ENCODE measurements around the gene VASP.

VASP gene

DNA sequence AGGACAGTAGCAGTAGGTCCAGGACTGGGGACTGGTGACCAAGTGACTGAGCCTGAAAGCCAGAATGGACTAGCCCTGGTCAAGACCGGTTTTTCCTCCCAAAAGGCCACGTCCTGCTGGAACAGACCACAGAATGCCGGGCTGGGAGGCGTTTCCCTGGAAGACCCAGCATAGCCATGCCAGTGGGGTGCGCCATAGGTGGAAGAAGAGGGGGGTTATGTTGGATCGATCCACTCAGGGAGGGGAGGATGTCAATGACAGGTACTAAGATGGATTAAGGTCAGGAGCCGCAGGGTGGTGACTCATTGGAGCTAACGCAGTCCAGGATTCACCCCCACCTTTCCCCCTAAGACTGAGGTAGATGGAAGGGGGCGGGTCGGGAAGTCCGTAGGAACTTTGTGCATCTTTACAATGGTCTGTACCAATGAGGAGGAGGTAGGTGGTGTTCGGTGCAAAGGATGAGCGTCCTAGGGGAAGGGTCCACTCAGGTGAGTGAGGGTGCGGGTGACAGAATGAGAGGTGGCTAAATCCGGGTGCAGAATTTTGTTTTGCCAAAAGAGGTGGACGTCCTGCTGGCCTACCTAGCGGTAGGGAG lies 21.0 kb downstream of the VASP start:
- in situ Hi-C loops (cut with HindIII; ENCODE audit: low pct_ligation_motif_present, low pct_unique_long_range_greater_than_20kb, low sequenced_read_pairs): no loop called here

GRCh38 chr19:45528744-45529419 lies 21.6 kb downstream of the VASP start:
- DNase-seq: no peak
- in situ Hi-C loops (cut with HindIII; ENCODE audit: low pct_ligation_motif_present, low pct_unique_long_range_greater_than_20kb, low sequenced_read_pairs): no loop called here

More for the DNA sequence above, 21.0 kb downstream of the VASP start:
- peak; percentile 10 for DNase-seq

GRCh38 chr19:45529420-45529785 lies 22.1 kb downstream of the VASP start:
- in situ Hi-C loops (cut with HindIII; ENCODE audit: low pct_ligation_motif_present, low pct_unique_long_range_greater_than_20kb, low sequenced_read_pairs): no loop called here
- no peak for DNase-seq

GRCh38 chr19:45531349-45531748 lies 24.1 kb downstream of the VASP start:
- DNase-seq: no peak
- in situ Hi-C loops (cut with HindIII; ENCODE audit: low pct_ligation_motif_present, low pct_unique_long_range_greater_than_20kb, low sequenced_read_pairs): no loop called here

DNA sequence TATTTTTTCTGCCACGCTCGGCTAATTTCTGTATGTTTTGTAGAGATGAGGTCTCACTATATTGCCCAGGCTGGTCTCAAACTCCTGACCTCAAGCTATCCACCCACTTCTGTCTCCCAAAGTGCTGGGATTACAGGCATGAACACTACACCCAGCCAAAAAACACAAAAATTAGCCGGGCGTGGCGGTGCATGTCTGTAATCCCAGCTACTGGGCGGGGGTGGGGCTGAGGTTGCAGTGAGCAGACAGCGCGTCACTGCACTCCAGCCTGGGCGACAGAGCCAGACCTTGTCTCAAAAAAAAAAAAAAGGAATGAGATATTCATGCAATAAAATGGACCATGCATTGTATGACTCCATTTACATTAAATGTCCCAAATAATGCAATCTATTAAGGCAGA lies 32.2 kb downstream of the VASP start:
- in situ Hi-C loops (cut with HindIII; ENCODE audit: low pct_ligation_motif_present, low pct_unique_long_range_greater_than_20kb, low sequenced_read_pairs): no loop called here
- no peak for DNase-seq

DNA sequence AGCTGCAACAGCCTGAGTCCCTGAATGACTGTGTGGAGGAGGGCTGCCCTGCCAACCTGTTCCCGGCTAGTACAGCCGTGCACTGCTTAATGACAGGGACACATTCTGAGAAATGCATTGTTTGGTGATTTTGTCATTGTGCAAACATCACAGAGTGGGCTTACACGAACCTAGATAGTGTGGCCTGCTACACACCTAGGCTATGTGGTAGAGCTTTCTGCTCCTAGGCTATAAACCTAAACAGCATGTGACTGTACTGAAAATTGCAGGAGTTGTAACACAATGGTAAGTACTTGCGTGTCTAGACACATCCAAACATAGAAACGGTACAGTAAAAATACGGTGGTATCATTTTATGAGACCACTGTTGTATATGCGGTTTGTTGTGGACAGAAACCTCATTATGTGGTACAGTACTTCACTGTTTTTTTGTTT lies 35.0 kb downstream of the VASP start:
- in situ Hi-C loops (cut with HindIII; ENCODE audit: low pct_ligation_motif_present, low pct_unique_long_range_greater_than_20kb, low sequenced_read_pairs): no loop called here
- no peak for DNase-seq

DNA sequence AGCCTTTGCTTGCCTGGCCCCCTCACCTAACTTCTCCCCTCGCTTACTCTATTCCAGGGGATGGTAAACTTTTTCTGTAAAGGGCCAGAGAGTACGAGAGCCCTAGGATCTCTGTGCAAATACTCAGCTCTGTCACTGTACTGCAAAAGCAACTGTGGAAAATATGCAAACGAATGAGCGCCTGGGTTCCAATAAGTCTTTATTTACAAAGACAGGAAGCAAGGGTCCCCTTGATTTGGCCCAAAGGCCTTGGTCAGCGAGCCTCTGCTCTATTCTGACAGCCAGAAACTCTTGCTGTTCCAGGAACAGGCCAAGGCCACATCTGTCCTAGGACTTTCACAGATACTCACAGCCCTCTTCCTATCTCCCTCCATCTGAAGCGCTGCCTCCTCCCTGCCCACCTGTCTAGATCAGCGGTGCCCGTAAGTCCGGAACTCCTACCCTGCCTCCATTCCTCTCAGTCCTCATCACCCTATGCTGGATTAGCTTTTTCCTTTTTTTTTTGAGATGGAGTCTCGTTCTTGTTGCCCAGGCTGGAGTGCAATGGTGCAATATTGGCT lies 40.0 kb downstream of the VASP start:
- no peak for DNase-seq
- in situ Hi-C loops (cut with HindIII; ENCODE audit: low pct_ligation_motif_present, low pct_unique_long_range_greater_than_20kb, low sequenced_read_pairs): no loop called here

GRCh38 chr19:45547965-45548609 lies 40.8 kb downstream of the VASP start:
- in situ Hi-C loops (cut with HindIII; ENCODE audit: low pct_ligation_motif_present, low pct_unique_long_range_greater_than_20kb, low sequenced_read_pairs): no loop called here
- DNase-seq: peak; percentile 39

- DNase-seq: no peak
- in situ Hi-C loops (cut with HindIII; ENCODE audit: low pct_ligation_motif_present, low pct_unique_long_range_greater_than_20kb, low sequenced_read_pairs): no loop called here
Observed at GRCh38 chr19:45553464-45553863, 46.2 kb downstream of the VASP start.

DNA sequence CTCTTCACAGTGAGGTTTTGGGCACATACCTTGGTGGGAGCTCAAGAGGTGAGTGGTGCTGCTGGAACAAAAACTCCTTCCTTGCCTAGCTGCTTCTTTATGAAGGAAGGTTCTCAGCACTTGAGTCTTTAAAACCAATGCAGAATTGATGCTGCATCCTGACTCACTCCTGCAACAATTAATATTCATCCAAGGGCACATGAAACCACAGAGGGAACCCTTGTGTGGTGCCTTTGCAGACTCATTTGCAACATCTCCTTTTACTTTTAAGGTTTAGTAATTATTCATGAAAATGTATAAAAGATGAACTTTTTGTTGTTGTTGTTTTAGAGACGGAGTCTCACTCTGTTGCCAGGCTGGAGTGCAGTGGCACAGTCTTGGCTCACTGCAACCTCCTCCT lies 47.2 kb downstream of the VASP start:
- DNase-seq: no peak
- in situ Hi-C loops (cut with HindIII; ENCODE audit: low pct_ligation_motif_present, low pct_unique_long_range_greater_than_20kb, low sequenced_read_pairs): no loop called here

DNA sequence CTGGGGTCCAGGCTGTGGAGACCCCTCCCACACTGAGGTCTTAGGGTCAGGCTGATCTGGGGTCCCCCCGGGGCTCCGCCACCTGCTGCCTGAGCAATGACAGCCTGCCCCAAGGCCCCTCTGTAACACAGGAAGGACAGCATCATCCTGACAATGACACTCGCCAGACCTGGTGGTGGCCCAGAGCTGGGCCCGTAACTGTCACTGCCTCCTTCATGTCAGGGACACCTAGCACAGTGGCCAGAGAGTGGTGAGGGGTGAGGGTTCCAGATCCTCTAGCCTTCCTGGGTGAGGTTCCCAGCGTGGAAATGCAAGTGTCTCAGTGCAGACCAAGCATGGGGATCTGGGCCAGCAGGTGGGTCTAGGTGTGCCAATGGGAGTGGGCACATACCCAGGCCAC lies 49.6 kb downstream of the VASP start:
- no peak for DNase-seq
- in situ Hi-C loops (cut with HindIII; ENCODE audit: low pct_ligation_motif_present, low pct_unique_long_range_greater_than_20kb, low sequenced_read_pairs): no loop called here

- in situ Hi-C loops (cut with HindIII; ENCODE audit: low pct_ligation_motif_present, low pct_unique_long_range_greater_than_20kb, low sequenced_read_pairs): no loop called here
- DNase-seq: peak; percentile 30
Observed at GRCh38 chr19:45558399-45558878, 51.2 kb downstream of the VASP start.

DNA sequence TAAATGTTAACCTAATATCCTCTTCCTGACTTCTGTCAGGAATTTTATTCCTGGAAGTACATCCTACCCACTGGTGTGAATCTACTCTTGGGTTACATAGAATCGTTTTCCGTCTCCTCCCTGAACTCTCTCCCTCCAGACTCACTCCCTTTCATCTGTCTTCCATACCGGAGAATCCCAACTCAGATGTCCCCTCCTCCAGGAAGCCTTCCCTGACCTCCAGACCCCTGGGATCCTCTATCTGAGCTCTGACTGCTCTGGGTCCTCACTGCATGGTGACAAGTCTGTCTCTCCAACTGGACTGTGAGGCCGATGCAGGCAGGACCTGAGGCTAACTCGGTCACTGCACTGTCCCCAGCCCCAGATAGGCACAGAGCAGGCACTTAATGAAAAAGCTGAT lies 52.8 kb downstream of the VASP start:
- DNase-seq: no peak
- in situ Hi-C loops (cut with HindIII; ENCODE audit: low pct_ligation_motif_present, low pct_unique_long_range_greater_than_20kb, low sequenced_read_pairs): no loop called here

GRCh38 chr19:45560686-45561085 lies 53.4 kb downstream of the VASP start:
- no peak for DNase-seq

DNA sequence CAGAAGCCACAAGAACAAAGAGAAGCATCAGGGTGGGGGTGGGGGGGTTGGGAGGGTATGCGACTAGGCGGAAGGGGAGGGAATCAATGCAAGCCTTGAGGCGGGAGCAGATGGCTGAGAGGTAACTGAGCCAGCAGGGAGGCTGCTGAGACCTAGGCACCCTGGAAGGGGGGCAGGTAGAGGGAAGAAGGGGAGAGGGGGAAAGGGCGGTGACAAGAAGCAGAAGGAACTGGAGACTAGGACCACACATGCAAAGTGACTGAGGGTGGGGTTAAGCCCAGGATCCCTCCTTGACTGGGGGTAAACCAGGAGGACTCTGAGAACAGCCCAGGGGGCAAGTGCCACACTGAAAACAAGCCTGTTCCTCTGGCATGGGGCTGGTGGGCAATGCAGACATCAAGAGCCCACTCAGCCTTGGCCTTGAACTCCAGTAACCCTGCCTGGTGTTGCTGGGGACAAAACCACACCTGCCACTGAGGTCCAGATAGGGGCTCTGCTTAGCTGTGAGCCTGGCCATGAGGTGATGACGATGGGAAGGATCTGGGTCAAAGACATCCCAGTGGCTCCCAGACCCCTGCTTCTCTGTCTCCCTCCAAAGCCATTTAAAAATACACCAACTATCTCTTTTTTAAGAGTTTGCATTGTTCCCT lies 57.0 kb downstream of the VASP start:
- no peak for DNase-seq
- in situ Hi-C loops (cut with HindIII; ENCODE audit: low pct_ligation_motif_present, low pct_unique_long_range_greater_than_20kb, low sequenced_read_pairs): no loop called here

More at GRCh38 chr19:45560686-45561085, 53.4 kb downstream of the VASP start:
- in situ Hi-C loops (cut with HindIII; ENCODE audit: low pct_ligation_motif_present, low pct_unique_long_range_greater_than_20kb, low sequenced_read_pairs): no loop called here

DNA sequence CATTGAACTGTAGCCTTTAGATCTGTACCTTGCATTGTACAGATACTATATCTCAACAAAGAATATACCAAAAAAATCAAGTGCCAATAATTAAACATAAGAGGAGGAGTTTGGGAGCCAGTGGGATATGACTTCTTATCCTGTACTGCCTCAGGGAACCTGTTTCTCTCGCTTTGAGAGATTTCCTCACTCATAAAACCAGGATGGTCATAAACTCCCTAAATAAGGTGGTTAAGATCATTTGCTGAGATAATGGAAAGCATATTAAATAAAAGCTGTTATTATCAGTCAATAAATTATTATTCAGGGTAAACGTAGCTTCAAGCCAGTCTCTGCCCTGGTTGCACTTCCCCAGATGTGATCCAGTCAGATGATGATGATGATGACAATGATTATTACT lies 60.3 kb downstream of the VASP start:
- in situ Hi-C loops (cut with HindIII; ENCODE audit: low pct_ligation_motif_present, low pct_unique_long_range_greater_than_20kb, low sequenced_read_pairs): no loop called here

GRCh38 chr19:45568732-45569131 lies 61.5 kb downstream of the VASP start:
- in situ Hi-C loops (cut with HindIII; ENCODE audit: low pct_ligation_motif_present, low pct_unique_long_range_greater_than_20kb, low sequenced_read_pairs): no loop called here
- DNase-seq: peak; percentile 80

More for the DNA sequence above, 60.3 kb downstream of the VASP start:
- no peak for DNase-seq

- in situ Hi-C loops (cut with HindIII; ENCODE audit: low pct_ligation_motif_present, low pct_unique_long_range_greater_than_20kb, low sequenced_read_pairs): no loop called here
- peak; percentile 46 for DNase-seq
Observed at GRCh38 chr19:45569619-45570421, 62.5 kb downstream of the VASP start.

All from ACHN (cell line).